Loucy (cell line): ENCODE measurements around the gene DPF1.

Source experiments
- EZH2phosphoT487 ChIP-seq: fragments of 200-600 bp; IDR thresholded peaks from 2 replicates; pipeline ENCODE4 v1.6.1; 2018; ENCODE audit warnings: antibody characterized with exemption, mild to moderate bottlenecking, moderate library complexity, borderline replicate concordance
- TF ChIP-seq, protein P1 (sequence below): fragments of 200-600 bp; sonication (generic); conservative IDR thresholded peaks from 2 replicates; pipeline ENCODE4 v1.5.1; 2014; ENCODE audit warnings: mild to moderate bottlenecking, antibody characterized with exemption, low read length

- TF ChIP-seq, protein P1, sequence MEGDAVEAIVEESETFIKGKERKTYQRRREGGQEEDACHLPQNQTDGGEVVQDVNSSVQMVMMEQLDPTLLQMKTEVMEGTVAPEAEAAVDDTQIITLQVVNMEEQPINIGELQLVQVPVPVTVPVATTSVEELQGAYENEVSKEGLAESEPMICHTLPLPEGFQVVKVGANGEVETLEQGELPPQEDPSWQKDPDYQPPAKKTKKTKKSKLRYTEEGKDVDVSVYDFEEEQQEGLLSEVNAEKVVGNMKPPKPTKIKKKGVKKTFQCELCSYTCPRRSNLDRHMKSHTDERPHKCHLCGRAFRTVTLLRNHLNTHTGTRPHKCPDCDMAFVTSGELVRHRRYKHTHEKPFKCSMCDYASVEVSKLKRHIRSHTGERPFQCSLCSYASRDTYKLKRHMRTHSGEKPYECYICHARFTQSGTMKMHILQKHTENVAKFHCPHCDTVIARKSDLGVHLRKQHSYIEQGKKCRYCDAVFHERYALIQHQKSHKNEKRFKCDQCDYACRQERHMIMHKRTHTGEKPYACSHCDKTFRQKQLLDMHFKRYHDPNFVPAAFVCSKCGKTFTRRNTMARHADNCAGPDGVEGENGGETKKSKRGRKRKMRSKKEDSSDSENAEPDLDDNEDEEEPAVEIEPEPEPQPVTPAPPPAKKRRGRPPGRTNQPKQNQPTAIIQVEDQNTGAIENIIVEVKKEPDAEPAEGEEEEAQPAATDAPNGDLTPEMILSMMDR: no peak
- TF ChIP-seq EZH2phosphoT487: no peak
These were observed 33.2 kb downstream of the DPF1 start for GRCh38 chr19:38190793-38191192.
